HepG2 (cell line): Measurements from ENCODE around the gene EPHA1. TPM values are rescaled to one million over a fixed set of nuclear protein-coding genes. Genes with fewer than 3 reads are reported as not detected.
A peak's percentile ranks its signal among the peaks of the same experiment; 100 is the strongest.
"Not testable (repeated sequence)": the region's sequence is repeated elsewhere in the genome, so short reads cannot be mapped to it uniquely, and the experiment has no call there.

ENCODE experiments used
- ATAC-seq: fragments of 200-7000 bp; cut with Tn5 transposase; 3 replicates; pipeline ENCODE4 v1.9.1; 2020; ENCODE audit warnings: mild to moderate bottlenecking, moderate library complexity
- BruUV-seq: library from RNA; stranded (reverse); fragments of 400-500 nt; replicated peaks from 2 replicates; lab custom pipeline; 2021; lab: Mats Ljungman, UMichigan
- CTCF ChIA-PET: fragments of 300-600 bp; formaldehyde crosslinking; extraction: SDS; loops from one replicate; lab custom pipeline; 2021; ENCODE audit warnings: low total read pairs, inconsistent platforms, low intra/inter-chr PET ratio; lab: Yijun Ruan, JAX
- POLR2A ChIA-PET: fragments of 350-600 bp; sonication (Branson Sonifier 250); formaldehyde crosslinking; loops from one replicate; lab custom pipeline; 2020; ENCODE audit warnings: antibody characterized with exemption, inconsistent platforms; lab: Yijun Ruan, JAX
- DNase-seq: peaks from one replicate; pipeline ENCODE4 v3.0.0-alpha.2; 2015; ENCODE audit warnings: low spot score
- FAIRE-seq: peaks from 3 replicates; lab custom pipeline; 2011; peaks lifted over from hg19 to GRCh38; lab: Jason Lieb, UNC
- H2AFZ ChIP-seq: one replicate; pipeline ENCODE4 v1.6.1; 2011; ENCODE audit warnings: low read length, inconsistent platforms
- H3K27ac ChIP-seq: fragments of 300-600 bp; 3 replicates; pipeline ENCODE4 v1.8.0; 2011; ENCODE audit warnings: mixed run types, mild to moderate bottlenecking, mixed read lengths, low read length, inconsistent platforms; ENCODE audit not compliant: insufficient read depth; ENCODE audit errors: extremely low read length
- H3K27me3 ChIP-seq, 2 experiments: fragments of 200-600 bp in 1 of 2; 2 replicates in 1 of 2; 3 replicates in 1 of 2; pipeline versions ENCODE4 v1.6.0 to v1.8.0; 2011; ENCODE audit warnings: low read length in 2 of 2, mild to moderate bottlenecking in 2 of 2, moderate library complexity in 2 of 2, inconsistent platforms in 1 of 2; ENCODE audit not compliant: insufficient read depth in 2 of 2, control insufficient read depth in 1 of 2
- H3K36me3 ChIP-seq, 2 experiments: fragments of 200-600 bp in 1 of 2; replicated peaks in 1 of 2; 2 replicates in 1 of 2; 3 replicates in 1 of 2; pipeline versions ENCODE4 v1.5.1 to v1.8.0; 2011; ENCODE audit warnings: low read length in 2 of 2, inconsistent platforms in 1 of 2; ENCODE audit not compliant: insufficient read depth in 2 of 2, control insufficient read depth in 1 of 2
- H3K4me1 ChIP-seq: 2 replicates; pipeline ENCODE4 v1.5.1; 2012; ENCODE audit warnings: low read length, inconsistent platforms; ENCODE audit not compliant: insufficient read depth
- H3K4me2 ChIP-seq: 2 replicates; pipeline ENCODE4 v1.6.0; 2011; ENCODE audit warnings: low read depth, low read length, inconsistent platforms
- H3K4me3 ChIP-seq, 3 experiments: fragments of 200-600 bp in 1 of 3; sonication (generic), shearing (Covaris generic) in 1 of 3; replicated peaks in 1 of 3; 2 replicates each; pipeline ENCODE4 v1.5.1; 2011 to 2016; ENCODE audit warnings: low read length in 3 of 3, inconsistent platforms in 2 of 3, low read depth in 2 of 3, mild to moderate bottlenecking in 2 of 3, control low read depth in 1 of 3, mixed read lengths in 1 of 3; ENCODE audit not compliant: insufficient read depth in 1 of 3
- H3K79me2 ChIP-seq: one replicate; pipeline ENCODE4 v1.6.1; 2011; ENCODE audit warnings: low read length, inconsistent platforms; ENCODE audit not compliant: insufficient read depth
- H3K9ac ChIP-seq: 2 replicates; pipeline ENCODE4 v1.6.0; 2011; ENCODE audit warnings: mild to moderate bottlenecking, low read depth, low read length, inconsistent platforms; ENCODE audit not compliant: insufficient read depth
- H3K9me3 ChIP-seq: 2 replicates; pipeline ENCODE4 v1.5.1; 2012; ENCODE audit warnings: mild to moderate bottlenecking, low read length
- H4K20me1 ChIP-seq: 2 replicates; pipeline ENCODE4 v1.6.0; 2011; ENCODE audit warnings: inconsistent platforms, mild to moderate bottlenecking, low read length, moderate library complexity; ENCODE audit not compliant: insufficient read depth
- IRF2 ChIP-seq: IDR thresholded peaks from 2 replicates; pipeline ENCODE4 v1.6.1; 2018; ENCODE audit warnings: missing genetic modification reagents, missing compliant biosample characterization
- MYNN ChIP-seq: sonication (generic); formaldehyde crosslinking; IDR thresholded peaks from 2 replicates; pipeline ENCODE4 v1.4.0; 2020; ENCODE audit warnings: mild to moderate bottlenecking, low read depth, missing genetic modification reagents
- ZNF121 ChIP-seq: sonication (generic); formaldehyde crosslinking; IDR thresholded peaks from 2 replicates; pipeline ENCODE4 v1.5.0; 2020; ENCODE audit warnings: mild to moderate bottlenecking, missing genetic modification reagents
- ZNF296 ChIP-seq: sonication (generic); formaldehyde crosslinking; conservative IDR thresholded peaks from 2 replicates; pipeline ENCODE4 v1.5.0; 2020; ENCODE audit warnings: mild to moderate bottlenecking, missing genetic modification reagents
- ZNF770 ChIP-seq: sonication (generic); formaldehyde crosslinking; IDR thresholded peaks from 2 replicates; pipeline ENCODE4 v1.5.0; 2020; ENCODE audit warnings: mild to moderate bottlenecking, missing genetic modification reagents
- WGBS: methylation state at CpG from one replicate; pipeline ENCODE4 v1.1.6; 2017; ENCODE audit warnings: low lambda C conversion rate; 5-methylcytosine and 5-hydroxymethylcytosine counted together
- in situ Hi-C: cut with HindIII; loops from 2 replicates; pipeline ENCODE4 v1.10.0; 2017; ENCODE audit warnings: low pct_unique_long_range_greater_than_20kb; ENCODE audit not compliant: extremely low pct_ligation_motif_present
- intact Hi-C: fragments of 100-400 bp; cut with micrococcal nuclease; formaldehyde crosslinking; loops from one replicate; pipeline ENCODE4 v1.10.0; 2022; ENCODE audit not compliant: unreplicated experiment
- polyA plus RNA-seq, 8 experiments: library from polyadenylated mRNA; depleted of rRNA in 3 of 8; stranded (reverse) in 7 of 8; unstranded in 1 of 8; fragments of >200 nt; fragmentation: Illumina TruSeq in 4 of 8; extraction: Trizol in 4 of 8; gene quantifications; 2 replicates each; pipeline versions ENCODE4 v1.2.1 to v1.2.3, GENCODE V29; 2011 to 2016; ENCODE audit warnings: low read depth in 4 of 8, missing spikeins in 1 of 8, mixed read lengths in 1 of 8; ENCODE audit not compliant: insufficient read depth in 1 of 8
- total RNA-seq, 5 experiments: library from RNA; depleted of rRNA; stranded (reverse); fragments of >200 nt; fragmentation: Illumina TruSeq; extraction: Trizol; gene quantifications; 2 replicates each; pipeline ENCODE4 v1.2.3, GENCODE V29; 2016; ENCODE audit warnings: low read depth in 1 of 5

The EPHA1 gene
- total and polyA plus RNA-seq, 2 of the 13 experiments (the other 11 are each of a cell fraction or from before 2014, with no cell fraction given) = 4.6 to 17.1 TPM

DNA sequence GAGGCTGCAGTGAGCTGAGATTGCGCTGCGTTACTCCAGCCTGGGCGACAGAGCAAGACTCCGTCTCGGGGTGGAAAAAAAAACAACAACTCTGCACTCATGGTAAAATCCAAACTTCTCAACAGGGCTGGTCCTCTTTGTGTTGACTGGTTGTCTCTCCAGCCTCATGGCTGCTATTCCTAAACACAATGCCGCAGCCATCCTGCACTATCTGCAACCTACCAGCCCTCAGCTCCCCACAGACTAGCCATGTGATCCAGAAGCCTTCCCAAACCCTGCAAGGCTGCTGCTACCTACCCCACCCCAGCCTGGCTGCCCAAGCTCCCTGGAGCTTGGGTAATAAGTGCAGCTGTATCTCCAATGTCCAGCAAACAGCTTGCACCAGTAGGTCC, 15.8 kb downstream of the EPHA1 start:
- FAIRE-seq = no peak
- POLR2A ChIA-PET = interaction anchor here (0.9 to 3.3 kb wide), 7 partner anchors 8 to 130 kb away, joined by 4 to 15 read pairs (median 6); partner anchors contain the start of genes CASP2, EPHA1 and GSTK1
- CTCF ChIA-PET = no interaction called here
- intact Hi-C loops (loop anchor here (1.0 kb wide), 1 partner anchor 15 kb away; the partner anchor contains the start of gene EPHA1), in situ Hi-C loops (loop anchor here (25.0 kb wide), 1 partner anchor 519 kb away; the partner anchor contains the start of gene TCAF1)
- Histone ChIP-seq H3K36me3 (peaks cover 11 to 21% of the 10 kb centered on the region in 2 experiments), H4K20me1 (no peaks in the 10 kb centered on the region), H3K79me2 (no peaks in the 10 kb centered on the region), H3K4me2 (peak overlapping the region; percentile 57), H2AFZ (no peak overlapping the region), H3K4me3 (0 out of 6 replicates have a peak overlapping the region, but pooled peaks of 1 of the 3 experiments have one; percentile 19), H3K27me3 (no peaks in the 10 kb centered on the region), H3K9ac (no peak overlapping the region; the same call in 1 of the 2 replicates), H3K4me1 (peaks cover 61% of the 10 kb centered on the region), H3K27ac (peak overlapping the region; percentile 82), H3K9me3 (no peaks in the 10 kb centered on the region)
- no peak; the same call in 2 of the 3 replicates for ATAC-seq
- no TSS peak for BruUV-seq
- DNase-seq = no peak
- TF ChIP-seq MYNN (CRISPR knock-in tag) (no peak), IRF2 (no peak), ZNF296 (CRISPR knock-in tag) (no peak), ZNF770 (0 out of 2 replicates have a peak, but pooled peaks have one; percentile 10), ZNF121 (CRISPR knock-in tag) (peak; percentile 14; the same call in 1 of the 2 replicates)
- 90% methylated on average over 6 of the region's 6 CpGs for WGBS

GRCh38 chr7:143392427-143392826, 16.2 kb downstream of the EPHA1 start:
- BruUV-seq = not testable (repeated sequence)
- Histone ChIP-seq H3K27ac (peak overlapping the region; percentile 82), H3K36me3 (peaks cover 11 to 22% of the 10 kb centered on the region in 2 experiments)

More at GRCh38 chr7:143392427-143392826, 16.2 kb downstream of the EPHA1 start:
- FAIRE-seq, DNase-seq, intact Hi-C loops, H3K9ac ChIP-seq, H3K9me3 ChIP-seq, H3K4me3 ChIP-seq, H3K27me3 ChIP-seq, H2AFZ ChIP-seq, ATAC-seq, H3K79me2 ChIP-seq, CTCF ChIA-PET, H4K20me1 ChIP-seq, H3K4me2 ChIP-seq: not testable (repeated sequence)
- in situ Hi-C loops = loop anchor here (25.0 kb wide), 1 partner anchor 520 kb away; the partner anchor contains the start of gene TCAF1
- 95% methylated on average over 8 of the region's 8 CpGs for WGBS
- H3K4me1 ChIP-seq = peaks cover 66% of the 10 kb centered on the region
- POLR2A ChIA-PET = interaction anchor here (1.3 to 3.3 kb wide), 5 partner anchors 8 to 129 kb away, joined by 5 to 15 read pairs (median 8); partner anchors contain the start of gene GSTK1
